ENCODE data around the gene SPSB1. TPM values are rescaled to one million over a fixed set of nuclear protein-coding genes. Genes with fewer than 3 reads are reported as not detected.
A peak's percentile ranks its signal among the peaks of the same experiment; 100 is the strongest.

The SPSB1 gene
- total RNA-seq, 1 experiment from 2014 or later = 2.9 TPM

- Histone ChIP-seq H3K18ac (ENCODE audit: insufficient read length, low read depth, low read length) (no peak overlapping the region), H2BK5ac (ENCODE audit: insufficient read length, low read length) (no peak overlapping the region), H2BK120ac (ENCODE audit: low read depth, low read length, poor library complexity, severe bottlenecking) (no peak overlapping the region), H3K56ac (ENCODE audit: insufficient read length, low read depth, low read length) (no peak overlapping the region), H3K27me3 (ENCODE audit: insufficient read depth, low read length) (no peaks in the 10 kb centered on the region), H3K14ac (ENCODE audit: insufficient read depth, low read length) (no peak overlapping the region), H3K23me2 (ENCODE audit: insufficient read length, low read depth, low read length, poor library complexity, severe bottlenecking) (no peaks in the 10 kb centered on the region), H4K91ac (ENCODE audit: insufficient read length, low read depth, low read length) (no peak overlapping the region), H3K4me2 (ENCODE audit: insufficient read depth, insufficient read length, low read length) (no peak overlapping the region), H3K79me2 (ENCODE audit: insufficient read depth, low read length) (no peaks in the 10 kb centered on the region), H3K23ac (ENCODE audit: insufficient read length, low read depth, low read length) (no peak overlapping the region), H3K9me3 (ENCODE audit: control insufficient read depth, low read depth, low read length) (no peaks in the 10 kb centered on the region), H2AFZ (ENCODE audit: low read length) (no peak overlapping the region), H2BK20ac (ENCODE audit: low read depth, low read length, poor library complexity, severe bottlenecking) (no peak overlapping the region), H4K20me1 (ENCODE audit: control insufficient read depth, insufficient read depth, insufficient read length) (no peaks in the 10 kb centered on the region), H2BK15ac (ENCODE audit: low read depth, low read length) (no peak overlapping the region), H3K9ac (ENCODE audit: extremely low read depth, insufficient read length, low read length) (no peak overlapping the region), H3K4me1 (ENCODE audit: insufficient read depth, low read length) (peaks cover 4% of the 10 kb centered on the region), H3K27ac (ENCODE audit: insufficient read length, low read depth, low read length) (no peak overlapping the region), H3K4ac (ENCODE audit: low read depth, low read length) (no peak overlapping the region), H4K5ac (ENCODE audit: insufficient read length, low read depth, low read length) (no peak overlapping the region), H4K8ac (replicated peaks; ENCODE audit: insufficient read length, low read depth, low read length) (no peak overlapping the region), H2BK12ac (ENCODE audit: insufficient read length, low read depth, low read length) (no peak overlapping the region), H3K79me1 (ENCODE audit: insufficient read depth, low read depth, low read length, poor library complexity, severe bottlenecking) (no peaks in the 10 kb centered on the region), H3T11ph (ENCODE audit: low read length) (no peak overlapping the region), H2AK5ac (ENCODE audit: insufficient read length, low read length) (no peak overlapping the region)
- H3K27me3 Mint-ChIP-seq (ENCODE audit: low read depth) = no peaks in the 10 kb centered on the region
- no CpG with 5 or more reads among the region's 9 CpGs for WGBS (ENCODE audit: extremely low coverage, insufficient read length, low lambda C conversion rate)
- TF ChIP-seq CTCF (conservative IDR thresholded peaks at IDR 0.05) = no peak
- H3K4me3 Mint-ChIP-seq = no peak overlapping the region
- no peak for DNase-seq
- peak overlapping the region in 1 of 3 experiments; percentile 59; a peak in 1 of 7 replicates for H3K27ac Mint-ChIP-seq
- no peaks in the 10 kb centered on the region; a peak in 1 of 7 replicates for H3K36me3 Mint-ChIP-seq (ENCODE audit: insufficient read depth in 1 of 3, low read depth in 3 of 3)
- peaks cover 21 to 39% of the 10 kb centered on the region in 2 experiments for H3K4me1 Mint-ChIP-seq
- no peaks in the 10 kb centered on the region for H3K9me3 Mint-ChIP-seq
These were observed 47.0 kb upstream of the SPSB1 start for GRCh38 chr1:9245661-9246060.

All from H9 (cell line).